ENCODE data around the gene RAB7A.

Gene RAB7A

GRCh38 chr3:128848936-128849335, 123.0 kb downstream of the RAB7A start:
- no peak for DNase-seq (ENCODE audit: low read depth, low spot score)

DNA sequence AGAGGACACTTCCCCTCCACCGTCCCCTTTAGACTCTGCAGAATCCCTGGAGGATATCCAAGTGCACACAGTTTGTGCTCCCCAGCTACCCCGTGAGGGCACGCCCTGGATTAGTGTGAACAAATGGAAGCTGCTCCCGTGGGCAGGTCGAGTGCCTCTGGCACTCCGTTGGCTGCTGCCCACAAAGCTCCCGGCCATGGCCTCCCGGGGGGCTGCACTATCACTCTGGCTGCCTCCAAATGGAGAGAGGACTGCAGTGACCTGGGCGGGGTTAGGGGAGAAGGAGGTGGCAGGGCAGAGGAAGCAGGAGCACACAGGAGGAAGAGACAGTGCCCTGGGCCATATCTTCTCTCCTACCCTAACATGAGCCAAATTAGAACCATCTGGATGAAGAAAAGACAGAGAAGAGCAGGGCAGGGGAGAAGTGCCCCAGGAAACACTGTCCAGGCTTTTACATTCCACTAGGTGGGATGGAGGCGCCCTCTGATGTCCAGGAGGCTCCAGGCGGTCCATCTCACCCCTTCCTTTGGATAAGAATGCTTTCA, 124.0 kb downstream of the RAB7A start:
- no peak for DNase-seq (ENCODE audit: low read depth, low spot score)

DNA sequence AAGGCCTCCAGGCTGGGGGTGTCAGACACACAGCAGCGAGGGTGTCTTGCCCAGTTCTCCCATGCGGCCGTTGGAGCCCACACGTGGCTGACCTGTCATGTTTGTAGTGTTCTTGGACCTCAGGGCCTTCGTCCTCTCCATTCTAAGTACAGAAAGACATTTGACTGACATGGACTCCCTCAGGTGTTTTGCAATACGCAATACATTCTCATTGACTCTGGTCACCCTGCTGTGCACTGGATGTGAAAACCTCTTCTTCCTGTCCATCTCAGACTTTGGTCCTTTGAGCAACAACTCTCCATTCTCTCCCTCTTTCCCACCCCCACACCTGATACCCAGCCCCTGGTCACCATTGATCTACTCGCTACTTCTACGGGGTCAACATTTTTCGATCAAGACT, 124.6 kb downstream of the RAB7A start:
- no peak for DNase-seq (ENCODE audit: low read depth, low spot score)

DNA sequence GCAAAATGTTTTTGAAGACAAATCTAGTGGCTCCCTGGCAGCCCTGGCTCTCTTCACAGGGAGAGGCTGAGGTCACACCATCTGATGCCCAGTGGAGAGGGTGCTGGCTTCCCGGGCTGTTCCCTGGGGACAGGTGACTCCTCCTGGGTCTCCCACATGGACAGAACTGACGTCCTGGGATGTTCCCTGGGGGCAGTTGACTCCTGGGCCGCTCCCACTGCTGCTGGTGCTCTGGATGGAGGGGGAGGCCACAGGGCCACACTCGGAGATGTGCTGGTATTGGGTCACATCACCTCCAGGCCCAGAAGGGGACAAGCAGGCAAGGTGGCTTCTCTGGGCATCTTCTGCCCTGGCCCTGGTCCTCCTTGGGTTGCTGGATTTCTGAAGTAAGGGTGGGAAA, 125.6 kb downstream of the RAB7A start:
- no peak for DNase-seq (ENCODE audit: low read depth, low spot score)

GRCh38 chr3:128853826-128854225, 127.8 kb downstream of the RAB7A start:
- no peak for DNase-seq (ENCODE audit: low read depth, low spot score)

DNA sequence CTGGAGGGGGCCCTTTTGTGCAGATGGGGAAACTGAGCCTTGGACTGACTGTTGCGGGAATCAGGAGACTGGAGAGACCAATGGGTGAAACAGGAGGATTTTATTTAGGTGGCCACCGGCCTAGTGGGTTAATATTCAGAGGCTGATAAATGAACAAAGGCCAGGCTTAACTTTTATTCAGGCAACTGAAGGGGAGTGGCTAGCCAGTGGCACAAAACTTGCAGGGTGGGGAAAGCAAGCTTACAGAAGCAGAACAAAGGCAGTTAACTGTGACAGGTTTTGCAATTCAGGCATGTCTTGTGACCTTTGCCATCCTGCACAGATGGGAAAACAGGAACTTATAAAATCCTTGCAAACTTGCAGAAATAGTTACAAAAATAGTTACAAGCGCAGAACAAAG, 128.5 kb downstream of the RAB7A start:
- DNase-seq (ENCODE audit: low read depth, low spot score): no peak

GRCh38 chr3:128855569-128855968, 129.6 kb downstream of the RAB7A start:
- DNase-seq (ENCODE audit: low read depth, low spot score): no peak

- no peak for DNase-seq (ENCODE audit: low read depth, low spot score)
These were observed 132.2 kb downstream of the RAB7A start for GRCh38 chr3:128858167-128858566.

- no peak for DNase-seq (ENCODE audit: low read depth, low spot score)
These were observed 133.6 kb downstream of the RAB7A start for GRCh38 chr3:128859630-128860029.

GRCh38 chr3:128861491-128861890, 135.5 kb downstream of the RAB7A start:
- no peak for DNase-seq (ENCODE audit: low read depth, low spot score)

GRCh38 chr3:128863560-128863959, 137.6 kb downstream of the RAB7A start:
- no peak for DNase-seq (ENCODE audit: low read depth, low spot score)

Data from smooth muscle cell of the brain vasculature (primary cell).